GM12865 (cell line): ENCODE results near the gene ERCC6L2.

Experiments used
- DNase-seq: peaks from one replicate; pipeline ENCODE4 v3.0.0; 2010; ENCODE audit warnings: low read depth
- H3K4me3 ChIP-seq: 2 replicates; pipeline ENCODE4 v1.5.1; 2011; ENCODE audit warnings: mild to moderate bottlenecking, low read depth, low read length, control low read depth
- TF ChIP-seq, protein P1 (sequence below): IDR thresholded peaks from 2 replicates; pipeline ENCODE4 v1.5.1; 2011; ENCODE audit warnings: low read length, control low read depth, low read depth, inconsistent platforms; ENCODE audit not compliant: insufficient read depth; ENCODE audit errors: missing control alignments

ERCC6L2 gene

DNA sequence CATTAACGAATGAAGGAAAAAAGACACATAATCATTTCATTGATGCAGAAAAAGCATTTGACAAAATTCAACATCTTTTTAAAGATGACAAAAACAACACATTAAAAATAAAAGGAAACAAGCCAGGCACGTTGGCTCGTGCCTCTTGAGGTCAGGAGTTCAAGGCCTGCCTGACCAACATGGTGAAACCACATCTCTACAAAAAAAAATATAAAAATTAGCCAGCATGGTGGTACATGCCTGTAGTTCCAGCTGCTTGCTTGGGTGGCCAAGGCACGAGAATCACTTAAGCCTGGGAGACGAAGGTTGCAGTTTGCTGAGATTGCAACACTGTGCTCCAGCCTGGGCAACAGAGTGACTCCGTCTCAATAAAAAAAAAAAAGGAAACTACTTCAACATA lies 77.0 kb downstream of the ERCC6L2 start:
- TF ChIP-seq, protein P1, sequence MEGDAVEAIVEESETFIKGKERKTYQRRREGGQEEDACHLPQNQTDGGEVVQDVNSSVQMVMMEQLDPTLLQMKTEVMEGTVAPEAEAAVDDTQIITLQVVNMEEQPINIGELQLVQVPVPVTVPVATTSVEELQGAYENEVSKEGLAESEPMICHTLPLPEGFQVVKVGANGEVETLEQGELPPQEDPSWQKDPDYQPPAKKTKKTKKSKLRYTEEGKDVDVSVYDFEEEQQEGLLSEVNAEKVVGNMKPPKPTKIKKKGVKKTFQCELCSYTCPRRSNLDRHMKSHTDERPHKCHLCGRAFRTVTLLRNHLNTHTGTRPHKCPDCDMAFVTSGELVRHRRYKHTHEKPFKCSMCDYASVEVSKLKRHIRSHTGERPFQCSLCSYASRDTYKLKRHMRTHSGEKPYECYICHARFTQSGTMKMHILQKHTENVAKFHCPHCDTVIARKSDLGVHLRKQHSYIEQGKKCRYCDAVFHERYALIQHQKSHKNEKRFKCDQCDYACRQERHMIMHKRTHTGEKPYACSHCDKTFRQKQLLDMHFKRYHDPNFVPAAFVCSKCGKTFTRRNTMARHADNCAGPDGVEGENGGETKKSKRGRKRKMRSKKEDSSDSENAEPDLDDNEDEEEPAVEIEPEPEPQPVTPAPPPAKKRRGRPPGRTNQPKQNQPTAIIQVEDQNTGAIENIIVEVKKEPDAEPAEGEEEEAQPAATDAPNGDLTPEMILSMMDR: no peak
- no peak for DNase-seq
- no peak overlapping the region for H3K4me3 ChIP-seq

DNA sequence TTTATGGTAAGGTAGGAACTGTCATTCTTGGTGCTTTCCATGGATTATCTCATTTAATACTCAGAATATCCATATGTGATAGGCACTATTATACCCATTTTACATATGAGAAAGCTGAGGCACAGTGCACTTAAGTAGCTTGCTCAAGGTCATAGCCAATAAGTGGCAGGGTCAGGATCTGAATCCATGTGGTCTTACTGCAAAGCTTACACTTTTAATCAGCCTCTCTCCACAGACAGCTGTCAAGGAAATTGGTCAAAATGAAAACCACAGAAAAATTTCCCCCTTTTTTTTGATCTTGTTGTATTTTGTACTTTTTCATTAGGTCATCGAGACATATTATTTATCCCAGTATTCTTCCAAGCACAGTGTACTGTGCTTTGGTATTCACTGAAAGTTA lies 78.5 kb downstream of the ERCC6L2 start:
- peak; percentile 74 for DNase-seq
- TF ChIP-seq, protein P1: no peak
- H3K4me3 ChIP-seq: no peak overlapping the region

DNA sequence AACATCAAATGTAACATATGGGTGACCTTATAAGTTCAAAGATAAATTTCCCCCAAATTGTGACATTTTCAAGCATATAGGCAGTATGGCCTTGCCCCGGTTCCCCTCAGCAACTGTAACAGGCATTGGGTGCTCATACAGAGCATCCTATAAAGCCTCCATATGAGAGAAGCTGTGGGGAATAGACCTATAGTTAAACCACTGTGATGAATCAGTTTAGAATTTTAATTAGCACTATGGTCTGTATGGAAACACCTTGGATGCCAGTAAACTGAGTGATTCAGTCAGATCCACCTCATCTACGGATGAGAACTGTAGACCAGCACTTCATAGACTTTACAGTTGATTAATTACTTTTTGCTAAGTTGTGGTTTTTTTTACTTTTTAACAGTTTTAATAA lies 79.4 kb downstream of the ERCC6L2 start:
- no peak overlapping the region for H3K4me3 ChIP-seq
- no peak for DNase-seq
- TF ChIP-seq, protein P1: no peak

DNA sequence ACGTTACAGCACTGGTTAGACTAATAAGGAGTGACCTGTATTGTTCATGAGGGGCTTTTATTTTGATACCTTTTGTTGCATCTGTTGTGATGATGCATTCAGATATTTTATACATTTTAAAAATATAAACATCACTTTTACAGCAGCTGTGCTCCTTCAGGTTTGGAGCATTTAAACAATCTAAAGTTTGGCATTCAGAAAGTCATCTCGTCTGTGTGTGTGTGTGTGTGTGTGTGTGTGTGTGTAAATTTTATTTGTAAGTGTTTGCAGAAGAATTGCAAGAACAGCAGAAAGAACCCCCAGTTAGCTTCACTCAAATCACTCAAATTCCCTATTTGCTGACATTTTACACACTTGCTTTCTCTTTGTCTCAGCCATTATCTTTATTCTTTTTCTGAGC lies 87.4 kb downstream of the ERCC6L2 start:
- no peak for DNase-seq
- no peak overlapping the region for H3K4me3 ChIP-seq
- TF ChIP-seq, protein P1: no peak

DNA sequence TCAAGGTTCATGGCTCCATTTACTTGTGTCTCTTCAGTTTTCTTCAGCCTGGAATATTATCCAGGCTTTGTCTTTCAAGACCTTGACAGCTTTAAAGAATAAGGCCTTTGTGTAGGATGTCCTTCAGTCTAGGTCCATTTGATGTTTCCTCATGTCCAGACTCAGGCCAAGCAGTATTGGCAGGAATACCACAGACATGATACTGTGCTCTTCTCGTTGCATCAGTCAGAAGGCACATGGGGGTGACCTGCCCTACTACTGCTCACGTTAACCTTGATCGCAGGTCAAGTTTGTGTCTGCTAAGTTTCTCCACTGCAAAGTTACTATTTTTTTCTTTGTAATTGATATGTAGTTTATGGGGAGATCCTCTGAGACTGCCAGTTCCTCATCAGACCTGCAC lies 88.2 kb downstream of the ERCC6L2 start:
- TF ChIP-seq, protein P1: no peak
- no peak for DNase-seq

DNA sequence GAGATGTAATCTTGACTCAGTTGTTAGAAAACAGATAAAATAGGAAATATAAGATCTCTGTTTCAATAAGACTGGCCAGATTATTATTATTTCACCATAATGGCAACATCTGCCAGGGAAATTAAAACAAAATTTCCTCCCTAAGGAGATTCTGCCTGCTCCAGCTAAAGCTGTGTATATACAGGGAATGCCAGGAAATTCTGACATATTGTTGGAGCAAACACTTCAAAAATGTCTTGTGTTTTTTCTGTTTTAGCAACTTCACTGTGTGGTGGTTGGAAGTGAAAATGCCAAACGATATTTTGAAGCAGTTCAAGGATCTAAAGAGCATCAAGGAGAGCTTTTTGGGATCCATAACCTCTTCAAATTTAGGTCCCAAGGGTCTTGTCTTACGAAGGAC lies 90.8 kb downstream of the ERCC6L2 start:
- no peak overlapping the region for H3K4me3 ChIP-seq
- TF ChIP-seq, protein P1: no peak
- no peak for DNase-seq

More for the DNA sequence above, 88.2 kb downstream of the ERCC6L2 start:
- no peak overlapping the region for H3K4me3 ChIP-seq

DNA sequence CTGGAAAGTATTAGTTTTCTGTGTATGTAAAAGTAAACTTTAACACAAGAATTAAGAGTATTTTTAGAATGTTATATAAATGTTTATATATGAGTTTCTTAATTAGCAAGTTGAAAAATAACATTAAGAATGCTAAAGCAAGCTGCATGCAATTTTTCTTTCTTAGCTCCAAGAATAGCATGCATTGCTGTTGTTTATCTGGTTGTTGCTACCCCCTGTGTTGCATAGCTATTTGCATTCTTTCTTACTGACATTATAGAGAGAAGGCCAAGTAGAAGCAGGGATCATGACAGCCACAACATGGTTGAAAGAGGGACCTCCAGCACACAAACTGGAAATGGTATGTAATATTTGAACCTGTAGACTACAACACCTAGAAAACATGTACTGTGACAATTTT lies 94.8 kb downstream of the ERCC6L2 start:
- DNase-seq: no peak
- H3K4me3 ChIP-seq: no peak overlapping the region
- TF ChIP-seq, protein P1: no peak
